ACHN (cell line): ENCODE measurements around the gene CPLX1.

ENCODE experiments used
- DNase-seq: peaks from one replicate; pipeline ENCODE4 v3.0.0-alpha.2; 2015
- in situ Hi-C: cut with HindIII; loops from 2 replicates; pipeline ENCODE4 v1.10.0; 2017; ENCODE audit warnings: low sequenced_read_pairs, low pct_ligation_motif_present, low pct_unique_long_range_greater_than_20kb

CPLX1 gene

DNA sequence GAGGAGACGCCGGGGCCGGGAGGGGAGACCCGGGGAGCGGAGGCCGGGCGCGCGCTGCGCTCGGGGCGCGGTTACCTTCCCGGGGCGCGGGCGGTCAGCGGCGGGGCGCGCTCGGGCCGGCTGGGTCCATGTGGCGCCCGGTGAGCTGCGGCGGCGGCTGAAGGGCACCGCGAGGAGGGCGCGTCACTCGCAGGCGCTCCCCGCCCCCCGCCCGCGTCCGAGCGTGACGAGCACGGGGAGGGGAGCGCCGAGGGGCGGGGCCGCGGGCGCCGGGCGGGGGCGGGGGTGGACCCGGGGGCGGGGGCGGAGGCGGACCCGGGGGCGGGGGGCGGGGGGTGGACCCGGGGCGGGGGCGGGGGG is at the start of gene CPLX1:
Gene CPLX1, minus strand, starts transcription at position 159 of the 360 bp plus-strand sequence. CDS start 1,607 bp downstream, outside the sequence.
- peak; percentile 49 for DNase-seq
- in situ Hi-C loops, result no loop called here

DNA sequence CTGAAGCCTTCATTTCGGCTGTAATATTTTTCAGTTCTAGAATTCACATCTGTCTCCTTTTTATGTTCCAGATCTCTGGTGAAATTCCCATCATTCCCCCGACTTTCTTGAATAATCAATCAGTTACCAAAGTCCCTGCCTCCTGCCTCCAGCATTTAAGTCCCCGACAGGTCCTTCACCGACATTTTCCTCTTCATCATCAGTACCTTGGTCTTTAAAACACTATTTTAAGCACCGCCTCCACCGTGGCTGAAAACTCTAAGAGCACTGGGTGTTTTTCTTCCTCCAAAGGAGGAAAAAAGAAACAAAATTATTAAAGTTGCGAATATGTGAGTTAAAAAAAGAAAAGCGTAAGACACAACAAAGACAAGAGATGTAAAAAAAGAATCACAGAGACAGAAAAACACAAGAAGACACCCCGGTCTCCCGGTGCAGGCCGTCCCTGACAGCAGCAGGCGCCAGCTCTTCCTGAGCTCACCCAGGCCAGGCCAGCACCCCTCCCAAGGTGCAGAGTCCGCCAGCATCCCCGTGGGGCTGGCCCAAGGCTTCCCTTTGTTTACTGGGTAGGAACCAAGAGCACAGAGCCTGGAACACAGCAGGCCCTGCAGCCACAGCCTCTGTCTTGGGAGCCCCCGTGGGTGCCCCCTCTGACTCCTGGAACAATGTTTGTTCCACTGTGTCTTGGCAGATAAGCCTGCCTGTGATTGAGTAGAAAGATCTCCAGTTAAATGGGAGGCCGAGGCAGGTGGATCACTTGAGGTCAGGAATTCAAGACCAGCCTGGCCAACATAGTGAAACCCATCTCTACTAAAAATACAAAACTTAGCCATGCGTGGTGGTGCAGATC is 49.3 kb upstream of the CPLX1 start:
- in situ Hi-C loops, result no loop called here
- no peak for DNase-seq

DNA sequence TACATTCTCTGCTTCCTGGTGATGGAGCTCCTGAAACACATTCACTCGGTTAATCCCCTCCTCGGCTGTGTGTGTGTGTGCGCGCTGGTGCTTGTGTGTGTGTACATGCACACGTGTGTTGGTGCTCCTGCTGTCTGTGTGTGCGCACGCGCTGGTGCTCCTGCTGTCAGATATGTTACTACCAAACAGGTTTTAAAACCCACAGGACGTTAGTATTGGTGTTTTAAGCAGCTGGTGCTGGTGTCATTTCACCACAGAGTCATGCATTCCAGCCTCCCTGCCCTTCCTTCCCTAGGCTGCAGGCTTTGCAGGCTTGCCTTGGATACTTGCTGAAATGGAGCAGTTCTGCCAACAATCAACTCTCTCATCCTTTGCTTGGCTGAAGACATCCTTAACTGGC is 48.1 kb upstream of the CPLX1 start:
- in situ Hi-C loops, result no loop called here
- DNase-seq, result no peak

DNA sequence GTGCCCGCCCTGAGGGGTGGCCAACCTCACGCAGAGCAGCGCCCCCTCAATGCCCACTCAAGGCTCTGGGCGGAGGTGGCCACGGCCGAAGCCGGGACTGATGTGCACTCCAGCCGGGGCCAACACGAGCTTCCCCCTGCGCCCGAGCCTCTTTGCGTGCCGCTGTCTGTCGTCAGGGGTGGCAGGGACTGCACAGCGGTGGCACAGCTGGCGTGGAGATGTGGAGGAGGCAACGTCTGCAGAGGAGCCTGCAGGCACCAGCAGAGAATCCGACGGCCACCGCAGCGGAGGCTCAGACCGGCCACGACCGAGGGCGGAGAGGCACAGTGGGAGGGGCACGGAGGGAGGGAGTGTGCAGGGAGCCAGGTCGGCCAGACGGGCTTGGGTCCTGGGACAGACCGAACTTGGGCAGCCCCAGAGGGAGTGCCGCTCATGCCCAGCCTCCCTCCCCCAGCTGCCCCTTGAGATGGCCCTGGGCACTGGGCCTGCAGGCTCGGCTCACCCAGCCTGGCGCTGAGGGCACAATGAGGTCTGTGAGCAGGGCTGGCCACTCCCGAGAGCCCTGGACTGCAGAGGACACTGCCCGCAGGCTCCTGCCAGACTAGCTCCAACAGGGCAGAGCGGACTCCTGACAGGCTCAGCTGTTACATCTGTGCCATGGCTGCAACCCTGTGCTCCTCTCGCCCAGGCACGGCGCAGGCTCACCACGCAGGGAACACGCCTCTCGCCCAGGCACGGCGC is 46.5 kb upstream of the CPLX1 start:
- in situ Hi-C loops, result no loop called here
- no peak for DNase-seq

DNA sequence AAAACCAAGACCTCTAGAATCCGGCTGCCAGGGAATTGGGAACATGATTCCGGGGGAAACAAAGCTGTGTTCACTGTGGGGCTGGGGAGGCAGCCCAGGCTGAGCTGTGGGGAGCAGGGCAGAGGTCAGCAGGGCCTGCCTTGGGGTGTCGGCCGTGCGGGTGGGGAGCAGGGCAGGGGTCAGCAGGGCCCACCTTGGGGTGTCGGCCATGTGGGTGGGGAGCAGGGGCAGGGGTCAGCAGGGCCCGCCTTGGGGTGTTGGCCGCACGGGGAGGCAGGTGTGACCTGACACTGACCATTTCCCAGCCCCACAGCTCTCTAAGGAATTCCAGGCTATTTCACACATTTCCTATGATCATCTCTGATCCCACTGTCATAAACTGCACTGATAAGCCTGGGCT is 45.6 kb upstream of the CPLX1 start:
- in situ Hi-C loops, result no loop called here
- no peak for DNase-seq

DNA sequence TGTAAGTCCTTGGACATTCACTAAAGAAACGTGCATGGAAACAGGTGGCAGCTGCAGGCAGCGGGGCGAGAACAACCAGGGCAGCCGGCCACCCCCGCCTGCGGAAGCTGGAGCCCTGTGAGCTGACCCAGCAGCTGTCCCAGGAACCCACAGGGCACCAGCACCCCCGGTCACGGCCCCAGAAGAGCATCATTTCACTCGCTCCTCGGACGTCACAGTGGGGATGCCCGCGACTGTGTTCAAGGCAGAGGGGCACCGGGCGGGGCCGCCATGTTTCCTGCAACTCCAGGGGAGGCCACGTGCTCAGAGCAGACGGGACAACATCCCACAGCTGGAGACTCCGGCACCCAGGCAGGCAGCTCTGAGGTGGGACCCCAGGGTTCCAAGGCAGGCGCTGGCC is 45.0 kb upstream of the CPLX1 start:
- DNase-seq, result no peak
- in situ Hi-C loops, result no loop called here

DNA sequence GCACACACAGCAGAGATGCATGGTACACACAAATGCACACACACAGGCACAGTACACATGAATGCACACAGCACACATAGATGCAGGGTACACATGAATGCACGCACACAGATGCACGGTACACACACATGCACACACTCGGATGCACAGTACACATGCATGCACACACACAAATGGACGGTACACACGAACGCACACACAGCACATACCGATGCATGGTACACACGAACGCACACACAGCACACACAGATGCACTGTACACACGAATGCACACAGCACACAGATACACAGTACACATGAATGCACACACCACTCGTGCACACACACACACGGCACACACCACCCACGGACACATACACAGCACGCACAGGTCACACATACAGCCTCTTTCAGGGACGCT is 43.8 kb upstream of the CPLX1 start:
- in situ Hi-C loops, result no loop called here
- DNase-seq, result no peak

DNA sequence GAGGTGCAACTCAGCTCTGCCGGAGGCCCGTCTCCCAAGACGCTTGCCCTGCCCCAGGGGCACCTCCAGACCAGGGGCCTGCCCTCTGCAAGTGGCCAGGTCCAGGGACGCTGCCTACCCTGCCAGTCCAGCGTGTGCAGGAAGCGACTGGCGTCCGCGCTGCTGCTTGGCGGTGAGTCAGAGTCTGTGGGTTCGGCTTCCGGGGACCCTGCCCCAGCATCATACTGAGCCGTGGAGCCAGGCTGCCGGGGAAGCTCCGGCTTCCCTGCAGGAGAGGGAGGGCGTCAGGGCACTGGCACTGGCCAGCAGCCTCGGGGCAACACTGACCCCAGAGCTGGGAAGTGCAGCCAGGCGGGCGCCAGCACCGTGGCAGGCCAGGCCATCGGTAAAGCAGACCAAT is 42.5 kb upstream of the CPLX1 start:
- in situ Hi-C loops, result no loop called here
- no peak for DNase-seq

DNA sequence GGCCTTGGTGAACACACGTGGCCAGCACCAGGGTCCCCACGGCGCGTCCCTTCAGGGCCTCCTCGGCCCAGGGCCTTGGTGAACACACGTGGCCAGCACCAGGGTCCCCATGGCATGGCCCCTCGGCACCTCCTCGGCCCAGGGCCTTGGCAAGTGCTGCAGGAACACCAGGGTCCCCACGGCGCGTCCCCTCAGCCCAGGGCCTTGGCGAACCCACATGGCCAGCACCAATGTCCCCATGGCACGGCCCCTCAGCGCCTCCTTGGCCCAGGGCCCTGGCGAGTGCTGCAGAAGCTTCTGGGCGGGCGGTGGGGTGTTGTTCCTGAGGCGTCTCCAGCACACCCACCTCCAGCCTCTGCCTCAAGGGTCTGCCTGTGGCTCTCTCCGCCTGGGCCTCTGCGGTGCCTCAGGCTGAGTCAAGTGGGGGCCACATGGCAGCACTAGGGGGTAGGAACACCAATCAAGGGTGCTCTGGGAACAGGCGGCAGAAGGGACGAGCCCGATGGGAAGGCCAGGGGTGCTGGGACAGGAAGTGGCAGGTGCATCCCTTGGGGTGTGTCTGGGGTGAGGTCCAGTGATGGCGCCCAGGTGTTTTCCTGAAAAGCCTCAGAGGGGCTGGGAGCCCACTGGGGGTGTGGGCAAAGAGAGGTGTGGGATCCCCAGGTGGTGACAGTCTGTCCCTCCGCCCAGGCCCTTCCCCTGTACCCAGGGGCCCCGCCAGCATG is 41.8 kb upstream of the CPLX1 start:
- in situ Hi-C loops, result no loop called here

DNA sequence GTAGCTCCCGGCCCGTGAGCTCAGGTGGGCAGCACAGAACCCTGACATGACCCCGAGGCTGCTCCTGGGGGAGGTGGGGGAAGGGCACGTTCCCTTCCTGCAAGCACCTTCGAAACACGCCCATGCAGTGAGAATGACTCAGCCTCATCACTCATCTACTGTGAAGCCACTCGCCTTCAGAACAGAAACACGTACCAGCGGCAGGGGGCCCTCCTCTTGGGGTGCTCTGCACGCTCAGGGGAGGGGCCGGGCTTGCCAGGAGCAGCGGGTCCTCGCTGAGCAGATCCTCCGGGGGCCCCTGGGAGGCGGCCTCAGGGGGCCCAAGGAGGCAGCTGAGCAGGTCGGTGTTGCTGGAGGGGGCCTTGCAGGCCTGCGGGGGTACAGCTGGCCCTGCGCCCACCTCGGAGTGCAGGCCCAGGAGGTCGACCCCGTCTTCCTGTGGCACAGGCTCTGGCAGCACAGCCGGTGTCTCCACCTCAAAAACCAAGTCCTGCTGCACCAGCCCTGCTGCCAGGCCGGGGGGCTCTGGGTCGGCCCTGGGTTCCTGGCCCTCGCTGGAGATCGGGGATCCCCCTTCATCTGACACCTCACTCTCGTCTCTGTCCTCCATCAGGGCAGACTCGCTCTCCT is 40.9 kb upstream of the CPLX1 start:
- in situ Hi-C loops, result no loop called here
- DNase-seq, result peak; percentile 63

More for the DNA sequence above, 41.8 kb upstream of the CPLX1 start:
- no peak for DNase-seq

DNA sequence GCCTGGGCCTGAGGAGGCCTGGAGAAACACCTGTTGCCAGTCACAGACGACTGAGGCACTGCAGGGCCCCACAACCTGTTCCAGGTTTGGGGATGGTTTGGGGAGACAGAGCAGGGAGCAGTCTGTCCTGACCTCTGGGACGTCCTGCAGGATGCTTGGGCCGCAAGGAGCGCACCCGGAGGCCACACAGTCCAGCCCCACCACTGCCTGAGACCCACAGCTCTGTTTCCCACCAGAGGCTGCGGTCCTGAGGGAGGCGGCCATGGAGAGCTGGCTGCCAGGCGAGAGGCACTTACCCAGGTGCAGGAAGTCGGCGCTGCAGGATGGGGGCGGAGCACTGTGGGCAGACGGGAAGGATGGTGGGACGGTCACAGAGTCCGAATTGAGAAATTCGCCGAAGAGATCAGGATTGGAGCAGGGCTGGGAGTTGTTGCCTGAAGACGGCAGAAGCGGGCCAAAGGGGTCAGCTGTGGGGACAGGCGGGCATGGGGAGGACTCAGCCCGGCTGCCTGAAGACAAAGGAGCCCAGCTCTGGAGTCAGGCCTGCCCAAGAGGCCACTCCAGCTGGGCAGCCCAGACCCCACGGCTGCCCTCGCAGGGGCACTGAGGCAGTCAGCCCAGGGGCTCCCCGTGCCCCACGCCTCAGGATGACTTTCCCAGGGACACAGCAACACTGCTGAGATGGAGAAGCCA is 40.3 kb upstream of the CPLX1 start:
- in situ Hi-C loops, result no loop called here
- no peak for DNase-seq

DNA sequence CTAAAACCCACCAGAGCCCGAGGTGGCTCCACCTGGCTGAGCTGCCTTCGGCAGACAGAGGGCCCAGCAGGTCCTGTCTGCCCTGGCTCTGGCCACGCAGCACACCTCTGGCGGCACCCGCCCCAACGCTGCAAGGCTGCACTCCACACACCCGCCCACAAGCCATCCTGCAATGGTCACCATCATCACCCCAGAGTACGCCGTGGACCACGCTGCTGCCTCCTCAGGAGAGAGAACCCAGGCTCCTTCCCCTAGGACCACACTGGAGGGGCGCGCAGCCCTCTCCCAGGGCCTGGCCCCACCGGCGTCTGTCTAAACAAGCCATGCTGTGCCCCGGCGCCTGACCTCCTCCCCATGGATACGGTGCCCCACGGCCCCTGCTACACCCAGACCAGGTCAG is 39.6 kb upstream of the CPLX1 start:
- in situ Hi-C loops, result no loop called here
- no peak for DNase-seq

DNA sequence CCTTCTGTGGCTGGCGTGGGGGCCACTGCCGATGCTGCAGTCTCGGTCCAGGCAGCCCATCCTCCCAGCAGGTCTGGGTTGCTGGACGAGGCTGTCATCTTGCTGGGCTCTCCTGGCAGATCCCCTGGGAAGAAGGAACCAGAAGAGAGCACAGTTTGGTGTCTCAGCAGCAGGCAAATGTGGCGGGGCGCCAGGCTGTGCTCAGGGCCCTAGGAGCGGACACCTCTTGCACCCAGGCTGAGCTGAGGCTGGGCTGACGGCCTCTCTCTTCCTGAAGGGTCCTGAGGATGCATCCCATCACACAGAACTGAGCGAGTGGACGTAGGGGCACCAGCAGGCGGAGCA is 39.2 kb upstream of the CPLX1 start:
- in situ Hi-C loops, result no loop called here
- DNase-seq, result no peak

DNA sequence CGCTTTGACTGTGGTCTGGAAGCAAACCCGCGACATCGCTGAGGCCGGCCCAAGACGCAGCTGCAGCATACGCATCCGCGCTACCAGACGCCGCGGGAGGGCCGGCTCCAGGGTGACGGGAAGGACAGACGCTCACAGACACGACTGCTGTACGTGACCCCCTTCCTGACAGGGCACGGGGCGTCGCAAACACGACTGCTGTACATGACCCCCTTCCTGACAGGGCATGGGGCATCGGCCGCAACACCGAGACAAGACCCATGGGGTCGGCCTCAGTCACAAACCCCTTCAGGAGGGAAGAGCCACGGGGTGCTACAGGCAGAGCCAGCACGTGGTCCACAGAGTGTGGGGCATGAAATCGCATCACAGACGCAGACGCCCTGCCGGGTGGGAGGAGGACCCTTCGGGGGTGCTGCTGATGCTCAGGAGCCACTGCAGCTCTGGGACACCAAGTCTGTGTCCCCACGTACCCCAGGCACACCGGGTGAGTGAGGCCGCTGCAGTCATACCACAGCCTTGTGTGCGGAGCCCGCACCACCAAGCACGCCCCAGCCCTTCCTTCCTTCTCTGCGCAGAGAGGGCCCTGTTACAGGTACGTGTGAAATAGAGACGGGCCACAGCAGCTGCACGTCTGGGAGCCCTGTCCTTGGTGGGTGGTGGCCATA is 38.7 kb upstream of the CPLX1 start:
- DNase-seq, result no peak
- in situ Hi-C loops, result no loop called here

DNA sequence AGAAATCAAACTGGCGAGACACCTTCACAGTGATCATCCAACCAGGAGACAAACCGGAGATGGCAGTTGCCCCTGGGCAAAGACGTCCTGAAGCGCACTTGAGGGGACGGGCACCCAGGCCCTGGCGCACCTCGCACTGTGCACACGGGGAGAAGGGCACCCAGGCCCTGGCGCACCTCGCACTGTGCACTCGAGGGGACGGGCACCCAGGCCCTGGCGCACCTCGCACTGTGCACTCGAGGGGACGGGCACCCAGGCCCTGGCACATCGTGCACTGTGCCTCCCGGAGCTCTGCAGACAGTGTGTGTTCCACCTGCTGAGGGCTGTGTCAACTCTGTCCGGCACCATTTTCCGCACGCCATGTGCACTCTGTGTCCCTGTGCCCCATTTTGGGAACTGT is 34.6 kb upstream of the CPLX1 start:
- in situ Hi-C loops, result no loop called here
- no peak for DNase-seq

DNA sequence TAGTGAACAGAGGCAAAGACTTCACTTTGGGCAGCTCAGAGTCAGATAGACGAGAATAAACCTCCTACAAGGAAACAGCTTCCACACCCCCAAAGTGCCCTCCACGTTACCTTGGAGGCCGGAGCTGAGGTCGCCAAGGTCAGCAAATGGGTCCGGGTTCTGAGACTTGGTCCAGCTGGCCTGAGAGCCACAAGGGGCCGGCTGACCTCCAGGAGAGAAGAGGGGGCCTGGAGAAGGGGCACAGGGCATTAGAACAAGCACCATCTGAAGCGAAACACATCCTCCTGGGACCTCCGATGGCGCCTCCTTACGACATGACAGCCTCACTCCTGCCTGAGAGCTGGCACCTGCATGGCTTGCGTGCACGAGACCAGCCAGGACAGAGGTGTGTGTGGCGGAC is 33.6 kb upstream of the CPLX1 start:
- no peak for DNase-seq
- in situ Hi-C loops, result no loop called here

DNA sequence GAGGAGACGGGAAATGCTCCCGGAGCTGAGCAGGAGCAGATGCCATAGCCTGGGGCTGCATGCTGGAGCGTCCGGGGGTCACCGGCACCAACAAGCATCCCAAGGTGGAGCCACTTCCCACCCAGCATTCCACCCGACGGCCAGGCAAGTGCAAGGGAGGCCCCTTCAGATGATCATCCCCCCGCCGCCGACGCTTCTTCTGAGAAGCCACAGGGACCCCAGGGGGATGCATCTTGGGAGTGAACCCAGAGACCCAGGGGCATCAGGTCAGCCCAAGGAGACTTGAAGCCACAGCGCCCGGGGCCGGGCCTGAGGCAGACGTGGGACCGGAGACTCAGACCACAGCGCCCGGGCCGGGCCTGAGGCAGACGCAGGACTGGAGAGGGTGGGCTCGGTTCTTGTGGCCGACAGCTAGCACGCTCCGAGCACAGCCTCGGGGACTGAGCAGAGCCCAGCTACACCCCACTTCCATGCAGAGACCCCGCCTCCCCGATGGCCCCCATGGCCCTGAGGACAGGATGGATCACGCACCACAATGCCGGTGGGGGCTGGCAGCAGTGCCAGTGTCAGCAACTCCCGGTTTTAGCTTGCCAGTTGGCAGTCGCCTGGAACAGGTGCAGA is 33.0 kb upstream of the CPLX1 start:
- in situ Hi-C loops, result no loop called here
- no peak for DNase-seq

DNA sequence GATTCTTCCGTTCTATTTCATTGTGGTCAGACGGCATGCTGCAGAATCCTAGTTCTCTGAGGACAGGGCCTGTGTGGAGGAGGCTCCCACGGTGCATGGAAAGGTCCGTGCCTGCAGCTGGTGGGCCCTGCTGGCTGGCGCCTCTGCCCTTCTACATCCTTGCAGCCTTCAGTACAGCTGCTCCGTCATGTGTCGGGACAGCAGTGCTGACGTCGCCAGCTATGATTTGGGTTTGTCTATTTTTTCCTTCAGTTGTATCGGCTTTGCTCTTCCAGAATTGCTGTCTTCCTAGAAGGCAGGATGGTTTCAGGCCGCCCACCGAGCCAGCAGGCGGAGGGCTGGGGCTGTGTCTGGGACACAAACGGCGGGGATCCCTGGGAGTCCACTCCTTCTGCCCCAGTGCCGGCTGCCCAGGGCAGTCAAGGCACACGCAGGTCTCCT is 32.1 kb upstream of the CPLX1 start:
- no peak for DNase-seq
- in situ Hi-C loops, result no loop called here
